Measurements from ENCODE around the gene SETD1A.

- no peak for TF ChIP-seq POLR2A (IDR thresholded peaks at IDR 0.05; ENCODE audit: low read length)
- TF ChIP-seq GATA1 (IDR thresholded peaks at IDR 0.05; ENCODE audit: low read depth, low read length) = no peak
Measured at GRCh38 chr16:30921748-30922419, 35.7 kb upstream of the SETD1A start.
